Karpas-422 (cell line): ENCODE results near the gene SLC4A11. TPM values are rescaled to one million over a fixed set of nuclear protein-coding genes. Genes with fewer than 3 reads are reported as not detected.

Experiments used
- DNase-seq: peaks from one replicate; pipeline ENCODE4 v3.0.0-alpha.2; 2015
- H2AFZ ChIP-seq: fragments of 200-600 bp; sonication (generic); 2 replicates; pipeline ENCODE4 v1.6.1; 2014; ENCODE audit warnings: antibody characterized with exemption, low read length, mixed read lengths
- H3K27ac ChIP-seq: fragments of 200-600 bp; sonication (generic); 2 replicates; pipeline ENCODE4 v1.5.1; 2014; ENCODE audit warnings: mild to moderate bottlenecking, low read length, moderate library complexity
- H3K27me3 ChIP-seq: fragments of 200-600 bp; sonication (generic); 2 replicates; pipeline ENCODE4 v1.6.1; 2014; ENCODE audit warnings: low read length, mixed read lengths
- H3K36me3 ChIP-seq: fragments of 200-600 bp; sonication (generic); 2 replicates; pipeline ENCODE4 v1.6.1; 2014; ENCODE audit warnings: low read length, mixed read lengths; ENCODE audit not compliant: insufficient read depth
- H3K4me1 ChIP-seq: fragments of 200-600 bp; sonication (generic); 2 replicates; pipeline ENCODE4 v1.6.1; 2014; ENCODE audit warnings: mild to moderate bottlenecking, low read length, mixed read lengths
- H3K4me2 ChIP-seq: fragments of 200-600 bp; sonication (generic); 2 replicates; pipeline ENCODE4 v1.6.1; 2014; ENCODE audit warnings: low read length, low read depth, mild to moderate bottlenecking; ENCODE audit not compliant: poor library complexity, severe bottlenecking
- H3K4me3 ChIP-seq: fragments of 200-600 bp; sonication (generic); 2 replicates; pipeline ENCODE4 v1.5.1; 2014; ENCODE audit warnings: mild to moderate bottlenecking, antibody characterized with exemption, low read length, mixed read lengths
- H3K79me2 ChIP-seq: fragments of 200-600 bp; sonication (generic); 2 replicates; pipeline ENCODE4 v1.6.1; 2014; ENCODE audit warnings: mild to moderate bottlenecking, low read length, mixed read lengths
- H3K9ac ChIP-seq: fragments of 200-600 bp; sonication (generic); 2 replicates; pipeline ENCODE4 v1.6.0; 2014; ENCODE audit warnings: low read length
- H3K9me2 ChIP-seq: fragments of 200-600 bp; sonication (generic), shearing (Covaris generic); replicated peaks from 2 replicates; pipeline ENCODE4 v1.6.0; 2014; ENCODE audit warnings: mild to moderate bottlenecking, low read length, moderate library complexity; ENCODE audit not compliant: insufficient read depth
- H3K9me3 ChIP-seq: fragments of 300-700, 200-600 bp; sonication (generic); 2 replicates; pipeline ENCODE4 v1.6.1; 2014; ENCODE audit warnings: low read length, mixed read lengths
- H4K20me1 ChIP-seq: fragments of 200-600 bp; sonication (generic); 2 replicates; pipeline ENCODE4 v1.6.1; 2014; ENCODE audit warnings: mild to moderate bottlenecking, antibody characterized with exemption, low read length, low read depth; ENCODE audit not compliant: insufficient read depth
- total RNA-seq: library from RNA; depleted of rRNA; stranded (reverse); fragments of >200 nt; shearing (Covaris generic); gene quantifications from 2 replicates; pipeline ENCODE4 v1.2.3, GENCODE V29; 2014; ENCODE audit warnings: low replicate concordance

SLC4A11 gene
- total RNA-seq, 1 experiment from 2014 or later = 0.60 TPM

DNA sequence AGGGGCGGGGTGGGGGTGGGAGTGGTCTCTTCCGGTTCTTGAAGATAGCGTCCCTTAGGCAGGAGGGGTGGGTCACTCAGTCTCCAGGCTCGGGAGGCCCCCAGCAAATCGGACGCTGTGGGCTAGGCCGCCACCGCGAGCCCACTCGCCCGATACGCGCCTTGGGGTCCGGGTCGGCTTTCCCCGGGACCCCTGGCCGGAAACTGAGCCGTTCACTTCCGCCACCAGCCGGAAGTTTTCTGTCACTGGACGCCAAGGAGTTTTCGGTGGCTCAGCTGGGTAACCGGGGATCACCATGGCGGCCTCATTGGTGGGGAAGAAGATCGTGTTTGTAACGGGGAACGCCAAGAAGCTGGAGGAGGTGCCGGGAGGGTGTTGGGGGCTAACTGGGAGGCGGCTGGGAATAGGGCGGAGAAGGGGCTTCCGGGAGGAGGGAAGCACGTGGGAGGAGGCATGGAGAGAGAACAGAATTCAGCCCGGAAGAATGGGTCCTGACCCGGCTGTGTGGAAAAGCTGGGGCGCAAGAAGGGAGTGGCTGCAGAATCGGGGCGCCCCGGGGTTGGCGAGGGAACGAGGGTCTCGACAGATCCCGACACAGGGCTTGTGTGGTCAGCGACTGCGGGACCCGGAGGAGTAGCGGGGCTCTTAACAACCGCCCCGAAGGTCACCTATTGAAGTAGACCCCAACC is 29.6 kb downstream of the SLC4A11 start, which contains the start of gene ITPA:
ITPA (plus strand) TSS at position 242 of the 689 bp plus-strand sequence; CDS start at position 296, 54 bp downstream.
- peak; percentile 90 for DNase-seq
- peak within 1 kb of the TSS; percentile 91 for H3K4me2 ChIP-seq
- peak within 1 kb of the TSS; percentile 57 for H3K27ac ChIP-seq
- H3K27me3 ChIP-seq = no peaks in the 10 kb centered on the region
- no peaks in the 10 kb centered on the region for H4K20me1 ChIP-seq
- peaks cover 18% of the 10 kb centered on the region for H3K4me1 ChIP-seq
- no peaks in the 10 kb centered on the region for H3K9me3 ChIP-seq
- peaks cover 56% of the 10 kb centered on the region for H3K79me2 ChIP-seq
- H3K9me2 ChIP-seq = no peaks in the 10 kb centered on the region
- peak within 1 kb of the TSS; percentile 26; the same call in 1 of the 2 replicates for H2AFZ ChIP-seq
- H3K9ac ChIP-seq = peak within 1 kb of the TSS; percentile 84
- peaks cover 12% of the 10 kb centered on the region for H3K36me3 ChIP-seq
- H3K4me3 ChIP-seq = peak within 1 kb of the TSS; percentile 82

DNA sequence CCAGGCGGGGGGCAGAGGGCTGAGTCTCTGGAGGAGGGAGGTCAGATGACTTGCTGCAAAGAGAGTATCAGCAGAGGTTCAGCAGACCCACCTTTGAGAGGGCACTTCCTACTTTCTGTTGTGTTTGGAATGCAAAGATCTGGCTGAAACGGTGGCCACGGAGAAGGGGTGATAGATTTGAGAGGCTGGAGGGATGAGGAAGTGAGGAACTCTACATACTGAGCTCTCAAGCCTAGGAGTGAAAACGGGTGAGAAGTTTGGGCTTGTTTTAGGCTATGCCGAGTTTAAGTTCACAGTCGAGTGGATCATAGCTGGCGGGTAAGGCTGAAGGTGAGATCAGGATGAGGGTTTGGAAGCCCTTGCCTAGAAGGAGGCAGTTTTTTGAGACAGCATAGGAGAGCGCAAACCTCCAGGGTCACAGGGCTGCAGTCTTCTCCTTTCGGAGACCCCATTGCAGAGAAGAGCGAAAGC is 30.2 kb downstream of the SLC4A11 start:
- H3K4me1 ChIP-seq = peaks cover 18% of the 10 kb centered on the region
- H3K79me2 ChIP-seq = peaks cover 61% of the 10 kb centered on the region
- peak; percentile 65 for DNase-seq
- peak overlapping the region; percentile 84 for H3K9ac ChIP-seq
- no peaks in the 10 kb centered on the region for H4K20me1 ChIP-seq
- peak overlapping the region; percentile 82 for H3K4me3 ChIP-seq
- H3K27me3 ChIP-seq = no peaks in the 10 kb centered on the region
- no peaks in the 10 kb centered on the region for H3K9me2 ChIP-seq
- H3K9me3 ChIP-seq = no peaks in the 10 kb centered on the region
- no peak overlapping the region for H2AFZ ChIP-seq
- H3K4me2 ChIP-seq = peak overlapping the region; percentile 91
- peak overlapping the region; percentile 57 for H3K27ac ChIP-seq
- peaks cover 9% of the 10 kb centered on the region for H3K36me3 ChIP-seq

DNA sequence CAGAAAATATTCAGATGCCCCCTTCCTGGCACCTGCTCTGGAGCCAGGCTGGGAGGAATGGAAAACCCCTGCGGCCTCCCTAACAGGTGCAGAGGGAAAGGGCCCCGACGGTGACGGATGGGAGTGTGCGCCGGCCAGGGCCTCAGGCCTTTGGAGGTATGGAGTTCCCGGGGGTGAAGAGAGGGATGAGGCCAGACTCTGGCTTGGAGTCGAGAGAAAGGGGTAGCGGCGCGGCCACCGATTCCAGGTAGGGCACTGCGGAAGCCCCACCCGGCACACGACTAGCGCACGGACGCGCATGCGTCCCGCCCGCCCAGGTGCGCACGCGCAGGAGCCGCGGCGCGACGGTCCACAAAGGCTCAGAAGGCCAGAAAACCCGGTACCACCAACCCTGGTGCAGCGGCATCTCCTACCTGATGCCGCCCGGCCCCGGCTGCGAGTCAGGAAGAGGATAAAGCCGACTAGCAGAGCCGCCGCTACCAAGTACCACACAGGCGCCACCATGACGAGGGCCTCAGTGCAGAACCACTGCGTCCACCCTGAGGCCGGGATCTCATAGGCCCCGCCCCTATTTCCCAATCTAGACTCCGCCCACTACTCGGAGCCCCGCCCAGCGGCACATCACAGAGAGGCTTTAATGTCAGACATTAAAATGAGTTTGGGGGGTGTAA is 34.7 kb downstream of the SLC4A11 start, which contains the start of gene DDRGK1:
DDRGK1 (minus strand) TSS at position 559 of the 671 bp plus-strand sequence; CDS start at position 504, 55 bp downstream.
- H2AFZ ChIP-seq = peak within 1 kb of the TSS; percentile 96; the same call in 1 of the 2 replicates

DNA sequence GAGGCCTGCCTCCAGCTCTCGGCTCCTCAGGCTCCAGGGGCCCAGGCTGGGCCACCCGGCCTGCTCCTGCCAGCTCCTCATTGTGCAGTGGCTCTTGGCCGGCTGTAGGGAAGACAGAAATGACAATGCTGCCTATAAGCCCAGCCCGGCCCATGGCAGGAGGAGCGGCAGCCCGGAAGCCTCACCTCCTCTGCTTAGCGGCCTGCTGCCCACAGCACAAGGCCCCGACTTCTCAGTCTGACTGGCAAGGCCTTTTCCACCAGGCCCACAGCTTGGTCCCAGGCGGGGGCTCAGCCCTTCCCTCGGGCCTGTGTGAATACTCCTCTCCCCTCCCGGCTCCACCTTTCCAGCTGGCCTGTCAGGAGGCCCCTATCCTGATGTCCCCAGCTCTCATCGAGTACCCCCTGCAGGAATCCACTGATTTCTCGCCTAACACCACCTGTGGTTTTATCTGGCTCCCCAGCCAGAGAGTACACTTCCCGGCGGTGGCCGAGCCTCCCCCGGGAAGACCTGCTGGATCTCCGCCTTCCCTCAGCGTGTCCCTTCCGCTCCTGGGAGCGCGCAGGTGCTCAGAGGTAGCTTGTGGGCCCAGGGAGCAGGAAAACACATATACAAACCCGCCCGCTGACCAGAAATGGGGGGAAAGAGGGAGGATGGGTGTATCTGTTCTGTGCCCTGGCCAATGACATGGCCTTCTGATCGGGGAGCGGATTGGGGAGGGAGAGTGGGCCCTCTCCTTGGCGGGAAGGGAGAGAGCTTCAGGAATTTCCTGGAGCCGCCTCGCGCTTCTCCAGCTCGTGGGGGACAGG is 35.5 kb downstream of the SLC4A11 start:
- Histone ChIP-seq H3K27ac (peak overlapping the region; percentile 72), H3K9me2 (no peaks in the 10 kb centered on the region), H3K4me3 (peak overlapping the region; percentile 97), H3K27me3 (no peaks in the 10 kb centered on the region), H3K4me1 (peaks cover 17% of the 10 kb centered on the region), H3K79me2 (peaks cover 32% of the 10 kb centered on the region), H2AFZ (no peak overlapping the region; the same call in 1 of the 2 replicates), H3K36me3 (peaks cover 10% of the 10 kb centered on the region; the same call in 1 of the 2 replicates), H3K4me2 (peak overlapping the region; percentile 96), H3K9ac (peak overlapping the region; percentile 96), H3K9me3 (no peaks in the 10 kb centered on the region), H4K20me1 (no peaks in the 10 kb centered on the region)
- peak; percentile 68 for DNase-seq

More for the DNA sequence above, 34.7 kb downstream of the SLC4A11 start, which contains the start of gene DDRGK1:
- DNase-seq = peak; percentile 95
- Histone ChIP-seq H3K4me2 (peak within 1 kb of the TSS; percentile 96), H3K4me3 (peak within 1 kb of the TSS; percentile 97), H3K79me2 (peaks cover 36% of the 10 kb centered on the region), H3K9me3 (no peaks in the 10 kb centered on the region), H3K27ac (peak within 1 kb of the TSS; percentile 72), H4K20me1 (no peaks in the 10 kb centered on the region), H3K36me3 (peaks cover 8% of the 10 kb centered on the region; the same call in 1 of the 2 replicates), H3K9me2 (no peaks in the 10 kb centered on the region), H3K9ac (peak within 1 kb of the TSS; percentile 96), H3K4me1 (peaks cover 18% of the 10 kb centered on the region), H3K27me3 (no peaks in the 10 kb centered on the region)

DNA sequence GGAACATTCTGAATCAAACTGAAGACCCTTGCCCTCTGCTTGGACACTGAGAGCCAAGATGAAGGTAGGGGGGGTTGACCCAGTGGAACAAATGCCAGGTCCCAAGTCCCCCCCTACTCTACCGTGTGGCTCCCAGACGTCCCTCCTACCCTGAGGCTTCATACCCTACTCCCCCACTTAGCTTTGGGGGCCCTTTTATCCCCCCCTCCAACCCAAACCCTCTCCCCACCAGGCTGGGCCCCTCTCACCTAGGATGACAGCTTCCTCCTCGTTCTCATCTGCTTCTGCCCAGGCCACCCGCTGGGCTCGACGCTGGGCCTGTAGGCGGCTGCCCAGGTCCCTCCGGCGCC is 36.0 kb downstream of the SLC4A11 start:
- no peaks in the 10 kb centered on the region for H3K27me3 ChIP-seq
- peak overlapping the region; percentile 96 for H3K4me2 ChIP-seq
- no peaks in the 10 kb centered on the region for H4K20me1 ChIP-seq
- no peaks in the 10 kb centered on the region for H3K9me2 ChIP-seq
- H3K4me3 ChIP-seq = peak overlapping the region; percentile 97
- DNase-seq = no peak
- peaks cover 10% of the 10 kb centered on the region; the same call in 1 of the 2 replicates for H3K36me3 ChIP-seq
- H3K9ac ChIP-seq = peak overlapping the region; percentile 96
- peaks cover 27% of the 10 kb centered on the region for H3K79me2 ChIP-seq
- peak overlapping the region; percentile 72; the same call in 1 of the 2 replicates for H3K27ac ChIP-seq
- no peaks in the 10 kb centered on the region for H3K9me3 ChIP-seq
- H3K4me1 ChIP-seq = peaks cover 11% of the 10 kb centered on the region
- H2AFZ ChIP-seq = no peak overlapping the region

DNA sequence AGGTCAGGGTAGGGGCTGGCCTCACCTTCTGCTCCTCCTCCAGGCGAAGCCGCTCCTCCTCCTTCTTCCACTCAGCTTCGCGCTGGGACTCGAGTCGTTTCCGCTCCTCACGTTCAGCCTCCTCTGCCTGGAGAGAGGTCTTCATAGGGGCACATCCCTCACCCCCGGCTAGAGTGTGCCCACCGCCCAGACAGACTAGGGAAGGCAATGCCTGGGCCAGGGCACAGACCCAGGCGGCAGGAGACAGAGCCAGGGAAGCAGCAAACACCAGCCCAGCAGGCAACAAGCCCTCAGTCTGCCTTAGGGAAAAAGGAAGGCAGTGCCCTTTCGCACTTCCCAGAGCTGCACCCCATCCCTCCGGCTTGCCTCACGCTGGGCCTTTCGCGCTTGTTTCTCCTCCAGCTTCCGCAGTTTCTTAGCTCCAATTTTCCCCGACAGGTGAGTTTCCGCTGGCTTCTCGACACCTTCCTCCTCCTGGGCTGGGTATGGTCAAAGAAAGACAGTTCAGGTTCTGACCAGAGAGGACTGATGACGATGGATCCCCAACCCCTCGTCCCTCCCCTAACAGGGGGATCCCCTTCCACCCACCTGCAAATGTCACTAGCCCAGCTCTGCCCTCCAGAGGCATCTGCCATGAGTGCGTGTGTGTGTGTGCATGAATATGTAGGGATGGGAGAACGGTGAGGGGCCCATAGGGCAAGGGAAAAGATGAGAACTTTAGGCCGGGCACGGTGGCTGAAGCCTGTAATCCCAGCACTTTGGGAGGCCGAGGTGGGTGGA is 38.8 kb downstream of the SLC4A11 start:
- no peak overlapping the region for H3K9ac ChIP-seq
- peaks cover 26% of the 10 kb centered on the region for H3K79me2 ChIP-seq
- no peak overlapping the region for H3K4me2 ChIP-seq
- no peaks in the 10 kb centered on the region for H3K9me2 ChIP-seq
- H3K4me1 ChIP-seq = peaks cover 10% of the 10 kb centered on the region
- no peak for DNase-seq
- no peak overlapping the region for H3K4me3 ChIP-seq
- no peak overlapping the region for H2AFZ ChIP-seq
- no peaks in the 10 kb centered on the region for H3K27me3 ChIP-seq
- no peak overlapping the region for H3K27ac ChIP-seq
- no peaks in the 10 kb centered on the region for H4K20me1 ChIP-seq
- H3K9me3 ChIP-seq = no peaks in the 10 kb centered on the region
- H3K36me3 ChIP-seq = peaks cover 15% of the 10 kb centered on the region; the same call in 1 of the 2 replicates

DNA sequence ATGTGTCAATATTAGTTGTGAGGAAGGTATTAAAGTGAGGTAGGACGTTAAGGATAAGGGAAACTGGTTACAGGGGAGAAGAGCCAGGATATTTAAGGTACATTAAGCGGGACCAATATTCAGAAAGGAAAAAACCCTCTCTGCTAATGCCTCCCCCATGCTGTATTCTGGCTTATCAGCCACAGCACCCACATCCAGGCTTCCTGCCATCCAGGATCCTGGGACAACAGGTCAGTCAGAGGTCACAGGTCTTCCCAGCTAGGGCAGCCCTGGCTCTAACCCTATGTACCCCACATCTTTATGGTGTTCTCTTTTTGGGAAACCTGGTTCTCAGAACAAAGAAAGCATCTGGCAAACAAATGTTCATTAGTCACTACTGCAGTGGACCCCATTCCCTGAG is 39.8 kb downstream of the SLC4A11 start:
- Histone ChIP-seq H3K9me2 (no peaks in the 10 kb centered on the region), H3K9ac (no peak overlapping the region), H3K4me1 (peaks cover 10% of the 10 kb centered on the region), H3K4me2 (no peak overlapping the region), H2AFZ (no peak overlapping the region), H3K9me3 (no peaks in the 10 kb centered on the region), H3K36me3 (peaks cover 15% of the 10 kb centered on the region; the same call in 1 of the 2 replicates), H3K79me2 (peaks cover 25% of the 10 kb centered on the region), H3K27ac (no peak overlapping the region), H3K27me3 (no peaks in the 10 kb centered on the region), H4K20me1 (no peaks in the 10 kb centered on the region), H3K4me3 (no peak overlapping the region)
- no peak for DNase-seq
